ENCODE measurements around the gene TRNT1. TPM values are rescaled to one million over a fixed set of nuclear protein-coding genes. Genes with fewer than 3 reads are reported as not detected.

Gene TRNT1
- total RNA-seq, 2 experiments from 2014 or later = 52.0 to 59.5 TPM

GRCh38 chr3:3105815-3106214, 20.9 kb upstream of the TRNT1 start:
- no peak for DNase-seq
- no peaks in the 10 kb centered on the region for H3K9me3 Mint-ChIP-seq
- H3K4me3 Mint-ChIP-seq = no peak overlapping the region
- H3K27me3 Mint-ChIP-seq = peaks cover 14% of the 10 kb centered on the region
- no peaks in the 10 kb centered on the region for H3K36me3 Mint-ChIP-seq
- H3K27ac Mint-ChIP-seq = no peak overlapping the region
- H3K4me1 Mint-ChIP-seq = peaks cover 4% of the 10 kb centered on the region

GRCh38 chr3:3107181-3107580, 19.6 kb upstream of the TRNT1 start:
- Mint-ChIP-seq H3K36me3 (no peaks in the 10 kb centered on the region), H3K27me3 (peaks cover 17% of the 10 kb centered on the region), H3K27ac (no peak overlapping the region), H3K9me3 (no peaks in the 10 kb centered on the region), H3K4me1 (peaks cover 4% of the 10 kb centered on the region), H3K4me3 (no peak overlapping the region)
- no peak for DNase-seq

- H3K36me3 Mint-ChIP-seq = no peaks in the 10 kb centered on the region
- H3K4me1 Mint-ChIP-seq = peaks cover 4% of the 10 kb centered on the region
- no peak overlapping the region for H3K4me3 Mint-ChIP-seq
- H3K9me3 Mint-ChIP-seq = no peaks in the 10 kb centered on the region
- DNase-seq = no peak
- no peak overlapping the region for H3K27ac Mint-ChIP-seq
- peaks cover 17% of the 10 kb centered on the region for H3K27me3 Mint-ChIP-seq
These were observed 18.9 kb upstream of the TRNT1 start for GRCh38 chr3:3107858-3108257.

GRCh38 chr3:3109407-3110298, 17.1 kb upstream of the TRNT1 start:
- Mint-ChIP-seq H3K36me3 (no peaks in the 10 kb centered on the region), H3K4me1 (peaks cover 4% of the 10 kb centered on the region), H3K9me3 (no peaks in the 10 kb centered on the region), H3K27me3 (peaks cover 17% of the 10 kb centered on the region), H3K27ac (no peak overlapping the region), H3K4me3 (no peak overlapping the region)
- no peak for DNase-seq

- DNase-seq = no peak
These were observed 16.5 kb upstream of the TRNT1 start, which contains the start of gene IL5RA for GRCh38 chr3:3110299-3110630. IL5RA (minus strand) TSS chr3:3110374; CDS start chr3:3104984, 5,390 bp downstream.

GRCh38 chr3:3110749-3111361, 15.9 kb upstream of the TRNT1 start:
- no peaks in the 10 kb centered on the region for H3K36me3 Mint-ChIP-seq
- H3K27me3 Mint-ChIP-seq = peaks cover 14% of the 10 kb centered on the region
- H3K4me1 Mint-ChIP-seq = peaks cover 4% of the 10 kb centered on the region
- no peaks in the 10 kb centered on the region for H3K9me3 Mint-ChIP-seq
- no peak for DNase-seq
- H3K4me3 Mint-ChIP-seq = no peak overlapping the region
- H3K27ac Mint-ChIP-seq = no peak overlapping the region

More at GRCh38 chr3:3110299-3110630, 16.5 kb upstream of the TRNT1 start, which contains the start of gene IL5RA:
- Mint-ChIP-seq H3K27me3 (peaks cover 17% of the 10 kb centered on the region), H3K4me3 (no peak within 1 kb of the TSS), H3K27ac (no peak within 1 kb of the TSS), H3K36me3 (no peaks in the 10 kb centered on the region), H3K9me3 (no peaks in the 10 kb centered on the region), H3K4me1 (peaks cover 4% of the 10 kb centered on the region)

- Mint-ChIP-seq H3K9me3 (no peaks in the 10 kb centered on the region), H3K4me3 (no peak overlapping the region), H3K27ac (no peak overlapping the region), H3K4me1 (peaks cover 4% of the 10 kb centered on the region), H3K36me3 (no peaks in the 10 kb centered on the region), H3K27me3 (peaks cover 5% of the 10 kb centered on the region)
- DNase-seq = no peak
These were observed 13.6 kb upstream of the TRNT1 start for GRCh38 chr3:3113042-3113709.

GRCh38 chr3:3117651-3118050, 9.1 kb upstream of the TRNT1 start:
- H3K27me3 Mint-ChIP-seq = no peaks in the 10 kb centered on the region
- H3K4me3 Mint-ChIP-seq = no peak overlapping the region
- no peaks in the 10 kb centered on the region for H3K4me1 Mint-ChIP-seq
- H3K36me3 Mint-ChIP-seq = no peaks in the 10 kb centered on the region
- no peak overlapping the region for H3K27ac Mint-ChIP-seq
- DNase-seq = no peak
- no peaks in the 10 kb centered on the region for H3K9me3 Mint-ChIP-seq

GRCh38 chr3:3119393-3119851, 7.3 kb upstream of the TRNT1 start:
- DNase-seq = no peak
- no peaks in the 10 kb centered on the region for H3K9me3 Mint-ChIP-seq
- H3K27me3 Mint-ChIP-seq = no peaks in the 10 kb centered on the region
- H3K36me3 Mint-ChIP-seq = no peaks in the 10 kb centered on the region
- H3K4me1 Mint-ChIP-seq = no peaks in the 10 kb centered on the region
- no peak overlapping the region for H3K4me3 Mint-ChIP-seq
- no peak overlapping the region for H3K27ac Mint-ChIP-seq

GRCh38 chr3:3125977-3126376, 763 bp upstream of the TRNT1 start:
- Mint-ChIP-seq H3K9me3 (no peaks in the 10 kb centered on the region), H3K27me3 (no peaks in the 10 kb centered on the region), H3K4me1 (peaks cover 22% of the 10 kb centered on the region), H3K36me3 (peaks cover 40% of the 10 kb centered on the region), H3K4me3 (peak overlapping the region; percentile 97), H3K27ac (peak overlapping the region; percentile 99)
- no peak for DNase-seq

- H3K4me1 Mint-ChIP-seq = peaks cover 24% of the 10 kb centered on the region
- no peaks in the 10 kb centered on the region for H3K27me3 Mint-ChIP-seq
- peaks cover 45% of the 10 kb centered on the region for H3K36me3 Mint-ChIP-seq
- DNase-seq = peak; percentile 31
- H3K27ac Mint-ChIP-seq = peak overlapping the region; percentile 99
- H3K9me3 Mint-ChIP-seq = no peaks in the 10 kb centered on the region
- peak overlapping the region; percentile 97 for H3K4me3 Mint-ChIP-seq
These were observed 781 bp downstream of the TRNT1 start for GRCh38 chr3:3127432-3128010.

GRCh38 chr3:3129579-3129978, 2.8 kb downstream of the TRNT1 start:
- Mint-ChIP-seq H3K4me3 (no peak overlapping the region), H3K9me3 (no peaks in the 10 kb centered on the region), H3K4me1 (peaks cover 41% of the 10 kb centered on the region), H3K36me3 (peaks cover 57% of the 10 kb centered on the region), H3K27me3 (no peaks in the 10 kb centered on the region), H3K27ac (no peak overlapping the region)
- no peak for DNase-seq

- Mint-ChIP-seq H3K36me3 (peaks cover 54% of the 10 kb centered on the region), H3K27me3 (no peaks in the 10 kb centered on the region), H3K4me3 (peak overlapping the region; percentile 25), H3K9me3 (no peaks in the 10 kb centered on the region), H3K4me1 (peaks cover 50% of the 10 kb centered on the region), H3K27ac (peak overlapping the region; percentile 76)
- DNase-seq = no peak
These were observed 6.8 kb downstream of the TRNT1 start for GRCh38 chr3:3133500-3133899.

GRCh38 chr3:3134750-3135448, 8.2 kb downstream of the TRNT1 start:
- peaks cover 50% of the 10 kb centered on the region for H3K36me3 Mint-ChIP-seq
- no peaks in the 10 kb centered on the region for H3K9me3 Mint-ChIP-seq
- DNase-seq = no peak
- H3K4me3 Mint-ChIP-seq = no peak overlapping the region
- H3K27me3 Mint-ChIP-seq = no peaks in the 10 kb centered on the region
- peak overlapping the region; percentile 9 for H3K27ac Mint-ChIP-seq
- H3K4me1 Mint-ChIP-seq = peaks cover 48% of the 10 kb centered on the region
